Neural crest cell (in vitro differentiated cells): ENCODE results near the gene ARHGAP33. TPM values are rescaled to one million over a fixed set of nuclear protein-coding genes. Genes with fewer than 3 reads are reported as not detected.

ENCODE experiments used
- DNase-seq: peaks from one replicate; pipeline ENCODE4 v3.0.0; 2021; ENCODE audit warnings: low read depth, mixed read lengths, low spot score
- H3K27ac Mint-ChIP-seq: one replicate; pipeline ENCODE4 v1.8.0; 2021; ENCODE audit warnings: mild to moderate bottlenecking, mixed read lengths; ENCODE audit not compliant: unreplicated experiment
- H3K27me3 Mint-ChIP-seq: 2 replicates; pipeline ENCODE4 v1.8.0; 2021; ENCODE audit warnings: low read depth, mild to moderate bottlenecking, mixed read lengths
- H3K36me3 Mint-ChIP-seq: 2 replicates; pipeline ENCODE4 v1.8.0; 2021; ENCODE audit warnings: low read depth, mild to moderate bottlenecking, mixed read lengths
- H3K4me1 Mint-ChIP-seq: 2 replicates; pipeline ENCODE4 v1.8.0; 2021; ENCODE audit warnings: mixed read lengths
- H3K4me3 Mint-ChIP-seq: one replicate; pipeline ENCODE4 v1.8.0; 2021; ENCODE audit warnings: mild to moderate bottlenecking, mixed read lengths
- H3K9me3 Mint-ChIP-seq: 2 replicates; pipeline ENCODE4 v1.8.0; 2021; ENCODE audit warnings: mixed read lengths
- total RNA-seq: library from RNA; stranded (reverse); gene quantifications from 2 replicates; pipeline ENCODE4 v1.2.1, GENCODE V29; 2021
- TF ChIP-seq, protein P1 (sequence below): fragments of 200-600 bp; sonication (generic); conservative IDR thresholded peaks from 2 replicates; pipeline ENCODE4 v1.5.0; 2021; ENCODE audit warnings: antibody characterized with exemption, mild to moderate bottlenecking

The ARHGAP33 gene
- total RNA-seq, 1 donor from 2014 or later, result 110 TPM

DNA sequence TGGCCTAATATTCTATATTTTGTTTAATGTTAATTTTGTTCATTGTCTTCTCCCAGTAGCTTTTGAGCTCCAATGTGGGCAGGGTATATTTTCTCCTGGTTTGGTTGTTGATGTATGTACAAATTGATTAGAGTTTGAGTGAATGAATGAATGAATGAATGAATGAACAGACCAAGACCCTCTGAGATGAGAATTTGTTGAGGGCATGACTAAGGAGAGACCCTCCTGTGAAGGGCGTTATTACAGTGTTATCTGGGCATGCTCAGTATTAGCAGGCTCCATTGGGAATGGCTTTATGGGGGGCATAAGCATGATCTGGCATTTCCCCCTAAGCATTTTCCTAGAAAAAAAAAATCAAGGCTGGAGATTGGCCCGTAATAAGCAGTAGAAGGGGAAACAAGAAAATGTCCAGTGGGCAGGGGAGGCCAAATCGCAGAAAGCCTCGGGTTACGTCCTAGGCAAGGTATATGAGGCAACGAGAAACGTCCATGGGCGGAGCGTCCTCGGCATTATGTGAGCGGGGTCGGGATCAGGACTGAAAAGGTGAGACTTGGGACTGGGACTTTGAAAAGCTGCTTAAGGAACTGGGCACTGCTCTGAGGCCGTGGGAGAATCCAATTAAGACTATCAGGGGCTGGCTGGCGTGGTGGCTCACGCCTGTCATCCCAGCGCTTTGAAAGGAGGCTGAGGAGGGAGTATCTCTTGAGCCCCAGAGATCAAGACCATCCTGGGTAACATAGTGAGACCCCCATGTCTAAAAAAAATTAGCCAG, 904 bp upstream of the ARHGAP33 start:
- Mint-ChIP-seq H3K9me3 (no peaks in the 10 kb centered on the region), H3K36me3 (peaks cover 2% of the 10 kb centered on the region), H3K27ac (no peak overlapping the region), H3K4me3 (peak overlapping the region; percentile 91), H3K27me3 (peaks cover 9% of the 10 kb centered on the region), H3K4me1 (peaks cover 34% of the 10 kb centered on the region)
- DNase-seq, result no peak
- TF ChIP-seq, protein P1, sequence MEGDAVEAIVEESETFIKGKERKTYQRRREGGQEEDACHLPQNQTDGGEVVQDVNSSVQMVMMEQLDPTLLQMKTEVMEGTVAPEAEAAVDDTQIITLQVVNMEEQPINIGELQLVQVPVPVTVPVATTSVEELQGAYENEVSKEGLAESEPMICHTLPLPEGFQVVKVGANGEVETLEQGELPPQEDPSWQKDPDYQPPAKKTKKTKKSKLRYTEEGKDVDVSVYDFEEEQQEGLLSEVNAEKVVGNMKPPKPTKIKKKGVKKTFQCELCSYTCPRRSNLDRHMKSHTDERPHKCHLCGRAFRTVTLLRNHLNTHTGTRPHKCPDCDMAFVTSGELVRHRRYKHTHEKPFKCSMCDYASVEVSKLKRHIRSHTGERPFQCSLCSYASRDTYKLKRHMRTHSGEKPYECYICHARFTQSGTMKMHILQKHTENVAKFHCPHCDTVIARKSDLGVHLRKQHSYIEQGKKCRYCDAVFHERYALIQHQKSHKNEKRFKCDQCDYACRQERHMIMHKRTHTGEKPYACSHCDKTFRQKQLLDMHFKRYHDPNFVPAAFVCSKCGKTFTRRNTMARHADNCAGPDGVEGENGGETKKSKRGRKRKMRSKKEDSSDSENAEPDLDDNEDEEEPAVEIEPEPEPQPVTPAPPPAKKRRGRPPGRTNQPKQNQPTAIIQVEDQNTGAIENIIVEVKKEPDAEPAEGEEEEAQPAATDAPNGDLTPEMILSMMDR, result no peak

DNA sequence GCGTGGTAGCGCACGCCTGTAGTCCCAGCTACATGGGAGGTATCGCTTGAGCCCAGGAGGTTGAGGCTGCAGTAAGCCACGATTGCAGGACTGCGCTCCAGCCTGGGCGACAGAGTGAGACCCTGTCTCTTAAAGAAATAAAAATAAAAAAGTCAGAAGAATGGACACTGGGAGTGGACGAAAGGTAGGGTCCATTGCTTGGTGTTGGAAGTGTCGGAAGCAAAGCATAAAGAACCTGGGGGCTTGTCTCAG, 392 bp upstream of the ARHGAP33 start:
- Mint-ChIP-seq H3K9me3 (no peaks in the 10 kb centered on the region), H3K27ac (no peak overlapping the region), H3K4me3 (peak overlapping the region; percentile 91), H3K27me3 (peaks cover 9% of the 10 kb centered on the region), H3K36me3 (peaks cover 2% of the 10 kb centered on the region), H3K4me1 (peaks cover 34% of the 10 kb centered on the region)
- TF ChIP-seq, protein P1, result no peak
- no peak for DNase-seq

DNA sequence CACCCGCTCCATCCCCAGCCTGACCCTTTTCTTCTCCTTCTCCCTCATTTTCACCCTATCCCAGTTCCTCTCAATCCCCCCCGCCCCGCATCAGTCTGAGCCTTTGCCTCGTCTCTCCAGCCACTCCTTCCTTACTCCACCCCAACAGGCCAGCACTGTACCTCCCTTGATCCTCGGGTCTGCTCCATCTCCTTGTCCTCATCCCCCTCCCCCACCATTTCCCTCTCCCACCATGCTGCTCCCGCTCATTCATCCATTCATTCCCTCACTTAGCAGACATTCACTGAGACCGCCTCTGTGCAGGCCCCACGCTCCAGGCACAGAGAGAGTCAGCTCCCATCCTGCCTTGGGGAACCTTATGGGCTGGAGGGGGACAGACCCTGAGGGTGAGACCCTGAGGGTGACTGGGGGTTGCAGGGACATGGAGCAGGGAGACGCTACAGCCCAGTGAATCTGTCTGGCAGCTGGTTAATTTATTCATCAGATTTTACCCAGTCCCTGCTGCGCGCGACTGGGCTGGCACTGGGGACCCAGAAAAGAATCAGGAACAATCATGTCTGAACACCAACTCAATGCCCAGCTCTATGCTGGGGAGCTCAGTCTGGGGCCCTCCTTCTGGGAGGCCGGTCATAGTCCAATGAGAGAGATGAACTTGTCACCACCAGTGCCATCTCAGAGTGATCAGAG, 881 bp downstream of the ARHGAP33 start:
- TF ChIP-seq, protein P1, result no peak
- H3K4me3 Mint-ChIP-seq, result peak overlapping the region; percentile 87
- H3K36me3 Mint-ChIP-seq, result no peaks in the 10 kb centered on the region
- peak overlapping the region; percentile 78 for H3K27ac Mint-ChIP-seq
- peaks cover 34% of the 10 kb centered on the region for H3K4me1 Mint-ChIP-seq
- no peaks in the 10 kb centered on the region for H3K9me3 Mint-ChIP-seq
- peaks cover 9% of the 10 kb centered on the region for H3K27me3 Mint-ChIP-seq
- peak; percentile 31 for DNase-seq

DNA sequence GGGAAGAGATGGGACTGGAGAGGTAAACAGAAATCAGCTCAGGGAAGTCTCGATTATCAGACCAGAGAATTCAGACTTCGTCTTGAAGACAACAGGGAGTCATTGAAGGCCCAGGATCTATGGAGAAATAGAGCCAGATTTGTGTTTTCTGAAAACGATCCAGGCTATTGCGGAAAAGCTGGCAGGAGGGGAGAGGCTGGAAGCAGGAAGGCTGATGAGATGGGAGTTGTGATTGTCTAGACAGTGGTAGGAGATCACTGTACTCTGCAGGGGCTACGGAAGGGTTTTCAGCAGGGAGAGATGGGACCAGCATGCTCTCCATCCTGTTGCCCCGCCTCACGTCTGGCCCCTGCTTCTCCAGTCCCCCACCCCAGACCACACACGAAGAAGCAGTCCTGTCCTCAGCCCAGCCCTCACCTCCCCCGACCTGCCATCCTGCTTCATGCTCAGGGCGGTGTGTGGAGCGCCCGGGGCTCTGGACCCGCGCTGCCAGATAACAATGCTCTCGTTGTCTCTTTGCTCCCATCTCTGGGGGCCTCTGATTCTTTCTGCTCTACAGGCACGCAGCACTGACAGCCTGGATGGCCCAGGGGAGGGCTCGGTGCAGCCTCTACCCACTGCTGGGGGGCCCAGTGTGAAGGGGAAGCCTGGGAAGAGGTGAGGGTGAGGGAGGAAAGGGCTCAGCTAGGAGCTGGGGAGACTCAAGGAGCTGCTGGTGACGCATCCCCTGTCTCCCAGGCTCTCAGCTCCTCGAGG, 1.9 kb downstream of the ARHGAP33 start:
- peak; percentile 44 for DNase-seq
- H3K4me1 Mint-ChIP-seq, result peaks cover 34% of the 10 kb centered on the region
- H3K27ac Mint-ChIP-seq, result peak overlapping the region; percentile 23
- peaks cover 9% of the 10 kb centered on the region for H3K27me3 Mint-ChIP-seq
- H3K4me3 Mint-ChIP-seq, result peak overlapping the region; percentile 87
- no peaks in the 10 kb centered on the region for H3K36me3 Mint-ChIP-seq
- TF ChIP-seq, protein P1, result no peak
- H3K9me3 Mint-ChIP-seq, result no peaks in the 10 kb centered on the region

DNA sequence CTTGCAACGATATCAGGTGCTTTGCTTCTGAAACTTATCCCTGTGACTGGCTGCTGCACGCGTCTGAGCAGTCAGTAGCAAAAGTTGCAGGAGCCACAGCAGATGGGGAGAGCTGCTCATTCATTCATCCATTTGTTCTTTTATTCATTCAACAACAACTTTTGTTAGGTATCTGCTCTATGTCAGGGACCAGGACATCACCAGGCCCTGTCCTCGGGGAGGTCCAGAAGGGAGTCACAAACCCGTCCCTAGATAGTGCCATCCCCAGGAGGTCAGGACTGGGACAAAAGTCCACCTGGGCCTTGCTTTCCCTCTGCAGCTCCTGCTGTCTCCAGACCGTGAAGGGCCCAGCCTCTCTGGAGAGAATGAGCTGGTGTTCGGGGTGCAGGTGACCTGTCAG, 2.6 kb downstream of the ARHGAP33 start:
- H3K36me3 Mint-ChIP-seq, result no peaks in the 10 kb centered on the region

More for the DNA sequence above, 2.6 kb downstream of the ARHGAP33 start:
- no peak for DNase-seq
- H3K27me3 Mint-ChIP-seq, result peaks cover 9% of the 10 kb centered on the region
- no peak overlapping the region for H3K27ac Mint-ChIP-seq
- TF ChIP-seq, protein P1, result no peak
- H3K4me1 Mint-ChIP-seq, result peaks cover 36% of the 10 kb centered on the region
- no peaks in the 10 kb centered on the region for H3K9me3 Mint-ChIP-seq
- peak overlapping the region; percentile 87 for H3K4me3 Mint-ChIP-seq
